ENCODE data around the gene BEST1. TPM values are rescaled to one million over a fixed set of nuclear protein-coding genes. Genes with fewer than 3 reads are reported as not detected.

BEST1 gene
- 1 to 10 TPM in 3 of 4 donors, under 1 TPM in 1; 0.40 to 3.7 (median 2.6) TPM for total RNA-seq

- Histone ChIP-seq H3K9me3 (no peaks in the 10 kb centered on the region), H3K4me3 (no peak within 1 kb of the TSS), H3K27ac (peak within 1 kb of the TSS in 3 of 4 donors; percentile 44 to 47 (median 44)), H3K36me3 (no peaks in the 10 kb centered on the region), H3K27me3 (peaks cover 10% of the 10 kb centered on the region), H3K4me1 (peaks cover 9 to 19% (median 13%) of the 10 kb centered on the region in 4 donors)
- no peak for TF ChIP-seq CTCF (IDR thresholded peaks at IDR 0.05)
- no peak for TF ChIP-seq POLR2A (IDR thresholded peaks at IDR 0.05)
- no peak for TF ChIP-seq POLR2AphosphoS5 (IDR thresholded peaks at IDR 0.05)
- TF ChIP-seq EP300 (IDR thresholded peaks at IDR 0.05; ENCODE audit: low read depth): no peak
- in situ Hi-C loops (cut with MboI; ENCODE audit: low pct_ligation_motif_present in 1 of 4, low pct_unique_long_range_greater_than_20kb in 1 of 4, low sequenced_read_pairs in 3 of 4) (loop anchor here in 1 of 4 donors (10.0 kb wide), 1 partner anchor 155 kb away; the partner anchor contains the start of genes FEN1 and TMEM258), intact Hi-C loops (cut with DNase I; ENCODE audit: low total_unique reads) (no loop called here)
- no peak for DNase-seq
- 91% methylated on average over 6 of the region's 8 CpGs; no CpG with 5 or more reads in 1 of the 2 donors for WGBS, 2 donors (ENCODE audit: low coverage in 1 of 2)
Observed at GRCh38 chr11:61950035-61950547, at the start of gene BEST1. Gene BEST1 (plus strand): TSS chr11:61950351. CDS start chr11:61951807, 1,456 bp downstream.

DNA sequence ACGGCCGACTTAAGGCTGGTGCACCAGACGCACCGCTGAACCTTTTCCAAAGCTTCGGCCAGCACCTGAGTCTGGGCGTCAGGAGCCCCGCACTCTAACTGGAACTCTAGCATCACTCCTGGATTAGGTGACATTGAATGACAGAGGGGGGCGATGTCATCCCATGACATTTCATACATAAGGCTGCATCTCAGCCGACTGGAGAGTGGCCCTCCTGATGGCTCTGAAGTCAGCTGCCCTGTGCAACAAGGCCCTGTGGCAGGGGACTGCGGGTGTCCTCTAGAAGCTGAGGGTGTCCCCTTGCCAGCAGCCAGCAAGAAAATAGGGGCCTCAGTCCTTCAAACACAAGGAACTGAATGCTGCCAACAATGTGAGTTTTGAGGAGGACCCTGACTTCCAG lies 48.8 kb upstream of the BEST1 start:
- no peak overlapping the region for H3K27ac ChIP-seq
- DNase-seq: no peak
- no peaks in the 10 kb centered on the region for H3K36me3 ChIP-seq
- H3K4me3 ChIP-seq: no peak overlapping the region
- no peaks in the 10 kb centered on the region for H3K9me3 ChIP-seq
- H3K4me1 ChIP-seq: peaks cover 0 to 2% (median 0%) of the 10 kb centered on the region in 4 donors
- WGBS, 2 donors (ENCODE audit: low coverage in 1 of 2): 88% methylated on average over 10 of the region's 10 CpGs; no CpG with 5 or more reads in 1 of the 2 donors
- intact Hi-C loops (cut with DNase I; ENCODE audit: low total_unique reads): no loop called here
- H3K27me3 ChIP-seq: no peaks in the 10 kb centered on the region
- in situ Hi-C loops (cut with MboI; ENCODE audit: low pct_ligation_motif_present in 1 of 4, low pct_unique_long_range_greater_than_20kb in 1 of 4, low sequenced_read_pairs in 3 of 4): no loop called here
- TF ChIP-seq POLR2AphosphoS5 (IDR thresholded peaks at IDR 0.05) (no peak), CTCF (IDR thresholded peaks at IDR 0.05) (no peak), EP300 (IDR thresholded peaks at IDR 0.05; ENCODE audit: low read depth) (no peak), POLR2A (IDR thresholded peaks at IDR 0.05) (no peak)

DNA sequence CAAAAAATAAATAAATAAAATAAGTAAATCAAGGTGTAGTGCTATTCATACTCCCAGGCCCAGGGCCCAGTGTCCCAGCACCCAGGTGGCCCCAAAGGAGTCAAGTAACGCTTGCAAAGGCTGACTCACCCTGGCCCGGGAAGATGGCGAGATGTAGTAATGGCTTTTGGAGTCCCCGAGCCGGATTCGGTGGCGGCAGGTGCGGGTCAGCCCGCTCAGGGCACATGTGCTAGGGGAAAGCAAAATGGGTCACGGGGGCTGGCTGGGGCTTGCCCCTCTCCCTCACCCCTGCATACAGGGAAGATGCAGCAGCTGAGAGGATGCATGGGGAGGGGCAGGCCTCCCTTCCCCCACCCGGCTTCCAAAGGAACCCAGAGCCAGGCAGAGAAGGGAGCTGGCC lies 47.8 kb upstream of the BEST1 start:
- H3K4me3 ChIP-seq: no peak overlapping the region
- H3K36me3 ChIP-seq: no peaks in the 10 kb centered on the region
- DNase-seq: no peak
- intact Hi-C loops (cut with DNase I; ENCODE audit: low total_unique reads): no loop called here
- peaks cover 0 to 2% (median 0%) of the 10 kb centered on the region in 4 donors for H3K4me1 ChIP-seq
- TF ChIP-seq EP300 (IDR thresholded peaks at IDR 0.05; ENCODE audit: low read depth): no peak
- H3K27ac ChIP-seq: no peak overlapping the region
- no peaks in the 10 kb centered on the region for H3K9me3 ChIP-seq
- in situ Hi-C loops (cut with MboI; ENCODE audit: low pct_ligation_motif_present in 1 of 4, low pct_unique_long_range_greater_than_20kb in 1 of 4, low sequenced_read_pairs in 3 of 4): no loop called here
- no peaks in the 10 kb centered on the region for H3K27me3 ChIP-seq
- 84 to 93% methylated on average over 10 of the region's 11 CpGs for WGBS, 2 donors (ENCODE audit: low coverage in 1 of 2)

DNA sequence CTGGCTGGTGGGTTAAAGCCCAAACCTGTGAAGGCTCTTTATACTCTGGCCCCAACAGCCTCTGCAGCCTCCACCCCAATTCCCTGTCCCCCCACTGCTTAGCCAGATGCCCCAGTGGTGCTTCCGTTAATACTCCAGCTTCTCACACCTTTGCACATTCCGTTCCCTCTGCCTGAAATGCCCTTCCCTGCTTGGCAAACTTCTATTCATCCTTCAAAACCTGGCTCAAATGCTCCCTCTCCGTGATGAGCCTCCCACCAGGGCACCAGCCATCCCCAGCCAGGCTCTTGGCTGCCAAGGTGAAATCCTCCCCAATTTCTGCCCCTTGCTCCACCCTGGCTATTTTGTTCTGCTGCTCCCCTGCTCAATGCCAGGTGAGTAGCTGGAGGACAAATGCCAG lies 46.3 kb upstream of the BEST1 start:
- no peaks in the 10 kb centered on the region for H3K27me3 ChIP-seq
- in situ Hi-C loops (cut with MboI; ENCODE audit: low pct_ligation_motif_present in 1 of 4, low pct_unique_long_range_greater_than_20kb in 1 of 4, low sequenced_read_pairs in 3 of 4): no loop called here
- H3K36me3 ChIP-seq: no peaks in the 10 kb centered on the region
- no peak for DNase-seq
- intact Hi-C loops (cut with DNase I; ENCODE audit: low total_unique reads): loop anchor here (2.0 kb wide), 1 partner anchor 39 kb away; no protein-coding TSS in a partner anchor
- H3K4me3 ChIP-seq: no peak overlapping the region
- no peak for TF ChIP-seq POLR2AphosphoS5 (IDR thresholded peaks at IDR 0.05)
- TF ChIP-seq CTCF (IDR thresholded peaks at IDR 0.05): no peak
- TF ChIP-seq POLR2A (IDR thresholded peaks at IDR 0.05): no peak
- TF ChIP-seq EP300 (IDR thresholded peaks at IDR 0.05; ENCODE audit: low read depth): no peak
- H3K4me1 ChIP-seq: peaks cover 0 to 2% (median 0%) of the 10 kb centered on the region in 4 donors
- 90% methylated on average over 3 of the region's 3 CpGs; no CpG with 5 or more reads in 1 of the 2 donors for WGBS, 2 donors (ENCODE audit: low coverage in 1 of 2)
- H3K9me3 ChIP-seq: no peaks in the 10 kb centered on the region
- no peak overlapping the region for H3K27ac ChIP-seq
